ENCODE results near the gene DNAH1.
"Not testable (repeated sequence)": the region's sequence is repeated elsewhere in the genome, so short reads cannot be mapped to it uniquely, and the experiment has no call there.

DNAH1 gene

DNA sequence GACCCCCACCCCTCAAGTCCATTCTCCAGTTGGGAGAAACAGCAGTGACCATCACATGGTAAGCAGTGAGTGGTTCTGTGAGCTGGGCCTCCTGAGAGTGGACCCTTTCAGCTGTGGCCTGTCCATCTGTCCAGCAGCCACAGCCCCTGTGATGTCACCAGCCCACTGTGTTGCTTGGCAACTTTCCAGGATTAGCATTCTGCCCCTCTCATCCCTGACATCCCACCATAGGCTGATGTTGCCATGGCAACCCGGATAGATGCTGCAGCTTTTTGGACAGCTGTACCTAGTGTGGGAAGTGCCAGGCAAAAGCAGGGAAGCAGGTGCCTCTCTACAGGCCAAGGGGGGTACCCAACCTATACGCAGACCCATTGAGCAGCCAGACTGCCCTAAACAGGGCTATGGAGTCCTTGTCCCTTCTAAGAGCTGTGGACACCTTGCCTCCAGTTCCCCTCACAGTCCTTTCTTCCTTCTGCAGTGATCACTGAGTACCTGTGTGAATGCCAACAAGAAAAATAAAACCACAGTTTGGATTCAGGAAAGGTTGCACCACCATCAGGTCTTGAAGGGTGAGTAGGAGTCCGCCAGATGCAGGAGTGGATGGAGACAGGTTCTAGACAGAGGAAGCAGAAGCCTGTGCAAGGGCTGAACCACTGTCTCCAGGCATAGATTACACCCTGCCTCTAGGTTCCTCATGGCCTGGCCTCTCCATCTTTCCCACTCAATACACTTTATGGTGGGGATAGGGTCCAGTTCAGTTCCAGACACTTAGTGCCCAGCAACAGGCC, at the start of gene DNAH1:
Gene DNAH1, plus strand, starts transcription at position 343 of the 788 bp plus-strand sequence. CDS start 6,124 bp downstream, outside the sequence.
- Histone ChIP-seq H3K4me1 (ENCODE audit: control insufficient read depth in 1 of 2, insufficient read depth in 2 of 2, low read length in 2 of 2) (peaks cover 0 to 4% of the 10 kb centered on the region in 2 donors), H3K36me3 (ENCODE audit: control insufficient read depth in 1 of 2, insufficient read depth in 2 of 2, low read length in 2 of 2) (no peaks in the 10 kb centered on the region), H3K27me3 (ENCODE audit: low read depth, low read length) (no peaks in the 10 kb centered on the region), H3K4me3 (ENCODE audit: low read depth in 1 of 2, low read length in 2 of 2) (peak within 1 kb of the TSS in 1 of 2 donors; percentile 60), H3K27ac (ENCODE audit: low read length) (no peak within 1 kb of the TSS), H3K9me3 (ENCODE audit: control insufficient read depth in 1 of 2, low read length in 2 of 2) (no peaks in the 10 kb centered on the region)

DNA sequence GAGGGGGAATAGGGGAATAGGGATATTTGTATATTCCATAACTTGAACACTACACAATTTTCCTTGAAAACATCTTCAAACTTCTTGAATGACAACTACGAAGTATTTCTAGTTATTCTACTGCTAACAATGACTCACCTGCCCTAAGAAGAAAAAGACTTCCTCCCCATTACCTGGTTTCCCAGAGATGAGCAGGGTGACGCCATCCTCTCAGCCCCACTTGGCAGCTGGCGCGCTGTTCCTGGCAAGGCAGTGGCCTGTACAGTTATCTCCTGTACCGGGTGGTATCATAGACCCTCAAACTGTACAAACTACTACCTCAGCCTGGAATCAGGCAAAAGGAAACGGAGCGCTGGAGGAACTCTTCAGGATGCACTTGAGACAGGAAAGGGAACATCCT, 48.1 kb upstream of the DNAH1 start:
- H3K27me3 ChIP-seq (ENCODE audit: low read depth, low read length) = no peaks in the 10 kb centered on the region
- no peaks in the 10 kb centered on the region for H3K9me3 ChIP-seq (ENCODE audit: control insufficient read depth in 1 of 2, low read length in 2 of 2)
- H3K36me3 ChIP-seq (ENCODE audit: control insufficient read depth in 1 of 2, insufficient read depth in 2 of 2, low read length in 2 of 2) = peaks cover 37 to 47% of the 10 kb centered on the region in 2 donors
- H3K4me1 ChIP-seq (ENCODE audit: control insufficient read depth in 1 of 2, insufficient read depth in 2 of 2, low read length in 2 of 2) = peaks cover 14 to 41% of the 10 kb centered on the region in 2 donors
- no peak overlapping the region for H3K4me3 ChIP-seq (ENCODE audit: low read depth in 1 of 2, low read length in 2 of 2)
- H3K27ac ChIP-seq (ENCODE audit: low read length) = no peak overlapping the region

- no peaks in the 10 kb centered on the region for H3K27me3 ChIP-seq (ENCODE audit: low read depth, low read length)
- peaks cover 29 to 30% of the 10 kb centered on the region in 2 donors for H3K36me3 ChIP-seq (ENCODE audit: control insufficient read depth in 1 of 2, insufficient read depth in 2 of 2, low read length in 2 of 2)
- H3K4me3 ChIP-seq (ENCODE audit: low read depth in 1 of 2, low read length in 2 of 2) = no peak overlapping the region
- H3K9me3 ChIP-seq (ENCODE audit: control insufficient read depth in 1 of 2, low read length in 2 of 2) = no peaks in the 10 kb centered on the region
- peaks cover 14 to 57% of the 10 kb centered on the region in 2 donors for H3K4me1 ChIP-seq (ENCODE audit: control insufficient read depth in 1 of 2, insufficient read depth in 2 of 2, low read length in 2 of 2)
- H3K27ac ChIP-seq (ENCODE audit: low read length) = peak overlapping the region; percentile 32
Measured at GRCh38 chr3:52269776-52270175, 46.3 kb upstream of the DNAH1 start.

- H3K27ac ChIP-seq (ENCODE audit: low read length) = peak overlapping the region; percentile 32
- H3K36me3 ChIP-seq (ENCODE audit: control insufficient read depth in 1 of 2, insufficient read depth in 2 of 2, low read length in 2 of 2) = peaks cover 29 to 30% of the 10 kb centered on the region in 2 donors
- no peaks in the 10 kb centered on the region for H3K27me3 ChIP-seq (ENCODE audit: low read depth, low read length)
- H3K9me3 ChIP-seq (ENCODE audit: control insufficient read depth in 1 of 2, low read length in 2 of 2) = no peaks in the 10 kb centered on the region
- H3K4me1 ChIP-seq (ENCODE audit: control insufficient read depth in 1 of 2, insufficient read depth in 2 of 2, low read length in 2 of 2) = peaks cover 17 to 62% of the 10 kb centered on the region in 2 donors
- peak overlapping the region in 1 of 2 donors; percentile 12 for H3K4me3 ChIP-seq (ENCODE audit: low read depth in 1 of 2, low read length in 2 of 2)
Measured at GRCh38 chr3:52270252-52270754, 45.8 kb upstream of the DNAH1 start.

GRCh38 chr3:52272172-52272571, 43.9 kb upstream of the DNAH1 start:
- H3K36me3 ChIP-seq (ENCODE audit: control insufficient read depth in 1 of 2, insufficient read depth in 2 of 2, low read length in 2 of 2) = peaks cover 11 to 16% of the 10 kb centered on the region in 2 donors
- not testable (repeated sequence) for H3K9me3 ChIP-seq (ENCODE audit: control insufficient read depth in 1 of 2, low read length in 2 of 2); H3K4me3 ChIP-seq (ENCODE audit: low read depth in 1 of 2, low read length in 2 of 2); H3K27me3 ChIP-seq (ENCODE audit: low read depth, low read length)
- H3K4me1 ChIP-seq (ENCODE audit: control insufficient read depth in 1 of 2, insufficient read depth in 2 of 2, low read length in 2 of 2) = peaks cover 17 to 76% of the 10 kb centered on the region in 2 donors
- peak overlapping the region; percentile 11 for H3K27ac ChIP-seq (ENCODE audit: low read length)

- Histone ChIP-seq H3K9me3 (ENCODE audit: control insufficient read depth in 1 of 2, low read length in 2 of 2) (no peaks in the 10 kb centered on the region), H3K4me1 (ENCODE audit: control insufficient read depth in 1 of 2, insufficient read depth in 2 of 2, low read length in 2 of 2) (peaks cover 17 to 76% of the 10 kb centered on the region in 2 donors), H3K27me3 (ENCODE audit: low read depth, low read length) (no peaks in the 10 kb centered on the region), H3K36me3 (ENCODE audit: control insufficient read depth in 1 of 2, insufficient read depth in 2 of 2, low read length in 2 of 2) (peaks cover 8 to 10% of the 10 kb centered on the region in 2 donors), H3K27ac (ENCODE audit: low read length) (no peak overlapping the region), H3K4me3 (ENCODE audit: low read depth in 1 of 2, low read length in 2 of 2) (no peak overlapping the region)
Measured at GRCh38 chr3:52272831-52273230, 43.3 kb upstream of the DNAH1 start.

- H3K4me1 ChIP-seq (ENCODE audit: control insufficient read depth in 1 of 2, insufficient read depth in 2 of 2, low read length in 2 of 2) = peaks cover 17 to 68% of the 10 kb centered on the region in 2 donors
- H3K36me3 ChIP-seq (ENCODE audit: control insufficient read depth in 1 of 2, insufficient read depth in 2 of 2, low read length in 2 of 2); H3K9me3 ChIP-seq (ENCODE audit: control insufficient read depth in 1 of 2, low read length in 2 of 2); H3K27me3 ChIP-seq (ENCODE audit: low read depth, low read length); H3K4me3 ChIP-seq (ENCODE audit: low read depth in 1 of 2, low read length in 2 of 2): not testable (repeated sequence)
- peak overlapping the region; percentile 58 for H3K27ac ChIP-seq (ENCODE audit: low read length)
Measured at GRCh38 chr3:52274781-52275180, 41.3 kb upstream of the DNAH1 start.

GRCh38 chr3:52277071-52277964, 38.8 kb upstream of the DNAH1 start:
- no peaks in the 10 kb centered on the region for H3K27me3 ChIP-seq (ENCODE audit: low read depth, low read length)
- peaks cover 3 to 43% of the 10 kb centered on the region in 2 donors for H3K4me1 ChIP-seq (ENCODE audit: control insufficient read depth in 1 of 2, insufficient read depth in 2 of 2, low read length in 2 of 2)
- no peaks in the 10 kb centered on the region for H3K9me3 ChIP-seq (ENCODE audit: control insufficient read depth in 1 of 2, low read length in 2 of 2)
- peaks cover 0 to 2% of the 10 kb centered on the region in 2 donors for H3K36me3 ChIP-seq (ENCODE audit: control insufficient read depth in 1 of 2, insufficient read depth in 2 of 2, low read length in 2 of 2)
- peak overlapping the region; percentile 90 to 95 for H3K4me3 ChIP-seq (ENCODE audit: low read depth in 1 of 2, low read length in 2 of 2)
- H3K27ac ChIP-seq (ENCODE audit: low read length) = peak overlapping the region; percentile 89

DNA sequence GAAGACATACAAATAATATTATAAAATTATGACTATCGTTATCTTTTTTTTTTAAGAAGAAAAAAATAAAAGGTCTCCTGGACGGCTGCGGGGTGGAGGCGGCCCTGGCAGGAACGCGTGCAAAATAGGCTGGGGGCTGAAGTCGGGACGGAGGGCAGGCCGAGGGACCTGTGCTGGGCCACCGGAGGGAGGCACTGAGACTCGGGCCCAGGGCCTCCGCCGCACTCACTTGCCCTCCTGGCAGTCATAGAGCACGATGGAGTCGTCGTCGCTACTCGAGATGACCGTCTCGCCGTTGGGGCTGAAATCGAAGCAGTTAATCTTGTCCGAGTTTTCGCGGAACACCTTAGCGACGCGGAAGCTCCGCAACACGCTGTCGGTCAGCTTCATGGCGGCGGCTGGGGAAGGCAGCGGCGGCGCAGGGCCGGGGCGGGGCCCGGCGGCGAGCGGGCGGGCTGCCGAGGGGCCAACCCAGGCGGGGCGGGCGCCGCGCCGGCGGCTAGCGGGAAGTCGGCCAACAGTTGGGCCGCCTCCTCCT, 38.1 kb upstream of the DNAH1 start:
- peaks cover 3 to 40% of the 10 kb centered on the region in 2 donors for H3K4me1 ChIP-seq (ENCODE audit: control insufficient read depth in 1 of 2, insufficient read depth in 2 of 2, low read length in 2 of 2)
- H3K4me3 ChIP-seq (ENCODE audit: low read depth in 1 of 2, low read length in 2 of 2) = peak overlapping the region; percentile 90 to 95
- H3K27ac ChIP-seq (ENCODE audit: low read length) = peak overlapping the region; percentile 89
- H3K27me3 ChIP-seq (ENCODE audit: low read depth, low read length) = no peaks in the 10 kb centered on the region
- H3K9me3 ChIP-seq (ENCODE audit: control insufficient read depth in 1 of 2, low read length in 2 of 2) = no peaks in the 10 kb centered on the region
- H3K36me3 ChIP-seq (ENCODE audit: control insufficient read depth in 1 of 2, insufficient read depth in 2 of 2, low read length in 2 of 2) = peaks cover 0 to 3% of the 10 kb centered on the region in 2 donors

- H3K4me1 ChIP-seq (ENCODE audit: control insufficient read depth in 1 of 2, insufficient read depth in 2 of 2, low read length in 2 of 2) = peaks cover 6 to 35% of the 10 kb centered on the region in 2 donors
- no peaks in the 10 kb centered on the region for H3K9me3 ChIP-seq (ENCODE audit: control insufficient read depth in 1 of 2, low read length in 2 of 2)
- peak within 1 kb of the TSS; percentile 90 to 95 for H3K4me3 ChIP-seq (ENCODE audit: low read depth in 1 of 2, low read length in 2 of 2)
- H3K27ac ChIP-seq (ENCODE audit: low read length) = peak within 1 kb of the TSS; percentile 89
- H3K27me3 ChIP-seq (ENCODE audit: low read depth, low read length) = no peaks in the 10 kb centered on the region
- peaks cover 0 to 3% of the 10 kb centered on the region in 2 donors for H3K36me3 ChIP-seq (ENCODE audit: control insufficient read depth in 1 of 2, insufficient read depth in 2 of 2, low read length in 2 of 2)
Measured at GRCh38 chr3:52278510-52279069, 37.5 kb upstream of the DNAH1 start, which contains the start of gene WDR82. Gene WDR82 (minus strand): TSS chr3:52278649. CDS start chr3:52278361, 288 bp downstream.

All from muscle layer of duodenum (tissue), 2 donors.